ENCODE measurements around the gene ABCA9.
"Not testable (repeated sequence)": the region's sequence is repeated elsewhere in the genome, so short reads cannot be mapped to it uniquely, and the experiment has no call there.

ABCA9 gene

GRCh38 chr17:69042308-69042707, 18.4 kb downstream of the ABCA9 start:
- Histone ChIP-seq H3K4me1 (ENCODE audit: control insufficient read depth, insufficient read depth, low read length) (no peaks in the 10 kb centered on the region), H3K27ac (ENCODE audit: insufficient read depth, low read depth, low read length, poor library complexity, severe bottlenecking) (no peak overlapping the region), H3K9me3 (ENCODE audit: control insufficient read depth, low read length) (no peaks in the 10 kb centered on the region), H3K27me3 (ENCODE audit: control insufficient read depth, insufficient read depth, low read length, poor library complexity, severe bottlenecking) (no peaks in the 10 kb centered on the region), H3K36me3 (ENCODE audit: control insufficient read depth, insufficient read depth, low read length) (no peaks in the 10 kb centered on the region), H3K4me3 (ENCODE audit: insufficient read depth, low read depth, low read length) (no peak overlapping the region)
- WGBS, 2 experiments = 90 to 98% methylated on average over 5 of the region's 5 CpGs

GRCh38 chr17:69031839-69032238, 28.9 kb downstream of the ABCA9 start:
- H3K4me3 ChIP-seq (ENCODE audit: insufficient read depth, low read depth, low read length) = no peak overlapping the region
- peaks cover 7% of the 10 kb centered on the region for H3K4me1 ChIP-seq (ENCODE audit: control insufficient read depth, insufficient read depth, low read length)
- whole genome bisulfite sequencing, 2 experiments = 92% methylated on average over 3 of the region's 3 CpGs
- H3K27me3 ChIP-seq (ENCODE audit: control insufficient read depth, insufficient read depth, low read length, poor library complexity, severe bottlenecking) = no peaks in the 10 kb centered on the region
- no peaks in the 10 kb centered on the region for H3K9me3 ChIP-seq (ENCODE audit: control insufficient read depth, low read length)
- H3K27ac ChIP-seq (ENCODE audit: insufficient read depth, low read depth, low read length, poor library complexity, severe bottlenecking) = no peak overlapping the region
- H3K36me3 ChIP-seq (ENCODE audit: control insufficient read depth, insufficient read depth, low read length) = no peaks in the 10 kb centered on the region

- 100% methylated on average over 1 of the region's 1 CpG for WGBS, 2 experiments
- no peaks in the 10 kb centered on the region for H3K27me3 ChIP-seq (ENCODE audit: control insufficient read depth, insufficient read depth, low read length, poor library complexity, severe bottlenecking)
- H3K27ac ChIP-seq (ENCODE audit: insufficient read depth, low read depth, low read length, poor library complexity, severe bottlenecking) = no peak overlapping the region
- no peak overlapping the region for H3K4me3 ChIP-seq (ENCODE audit: insufficient read depth, low read depth, low read length)
- H3K36me3 ChIP-seq (ENCODE audit: control insufficient read depth, insufficient read depth, low read length) = no peaks in the 10 kb centered on the region
- H3K4me1 ChIP-seq (ENCODE audit: control insufficient read depth, insufficient read depth, low read length) = peaks cover 7% of the 10 kb centered on the region
- no peaks in the 10 kb centered on the region for H3K9me3 ChIP-seq (ENCODE audit: control insufficient read depth, low read length)
These were observed 30.6 kb downstream of the ABCA9 start for GRCh38 chr17:69030169-69030568.

- H3K36me3 ChIP-seq (ENCODE audit: control insufficient read depth, insufficient read depth, low read length) = no peaks in the 10 kb centered on the region
- 90 to 97% methylated on average over 1 of the region's 1 CpG for WGBS, 2 experiments
- no peaks in the 10 kb centered on the region for H3K27me3 ChIP-seq (ENCODE audit: control insufficient read depth, insufficient read depth, low read length, poor library complexity, severe bottlenecking)
- H3K9me3 ChIP-seq (ENCODE audit: control insufficient read depth, low read length) = no peaks in the 10 kb centered on the region
- H3K4me3 ChIP-seq (ENCODE audit: insufficient read depth, low read depth, low read length) = no peak overlapping the region
- H3K27ac ChIP-seq (ENCODE audit: insufficient read depth, low read depth, low read length, poor library complexity, severe bottlenecking) = no peak overlapping the region
- H3K4me1 ChIP-seq (ENCODE audit: control insufficient read depth, insufficient read depth, low read length) = no peaks in the 10 kb centered on the region
These were observed 42.0 kb downstream of the ABCA9 start for GRCh38 chr17:69018687-69019086.

- no peak overlapping the region for H3K4me3 ChIP-seq (ENCODE audit: insufficient read depth, low read depth, low read length)
- H3K36me3 ChIP-seq (ENCODE audit: control insufficient read depth, insufficient read depth, low read length) = no peaks in the 10 kb centered on the region
- no peaks in the 10 kb centered on the region for H3K27me3 ChIP-seq (ENCODE audit: control insufficient read depth, insufficient read depth, low read length, poor library complexity, severe bottlenecking)
- H3K9me3 ChIP-seq (ENCODE audit: control insufficient read depth, low read length) = no peaks in the 10 kb centered on the region
- no peaks in the 10 kb centered on the region for H3K4me1 ChIP-seq (ENCODE audit: control insufficient read depth, insufficient read depth, low read length)
- H3K27ac ChIP-seq (ENCODE audit: insufficient read depth, low read depth, low read length, poor library complexity, severe bottlenecking) = no peak overlapping the region
- WGBS, 2 experiments = 69 to 95% methylated on average over 2 to 3 of the region's 3 CpGs
These were observed 42.6 kb downstream of the ABCA9 start for GRCh38 chr17:69018022-69018615.

- 89% methylated on average over 1 of the region's 2 CpGs; no CpG with 5 or more reads in 1 of the 2 experiments for WGBS, 2 experiments
- no peaks in the 10 kb centered on the region for H3K27me3 ChIP-seq (ENCODE audit: control insufficient read depth, insufficient read depth, low read length, poor library complexity, severe bottlenecking)
- H3K27ac ChIP-seq (ENCODE audit: insufficient read depth, low read depth, low read length, poor library complexity, severe bottlenecking) = no peak overlapping the region
- H3K36me3 ChIP-seq (ENCODE audit: control insufficient read depth, insufficient read depth, low read length) = no peaks in the 10 kb centered on the region
- no peaks in the 10 kb centered on the region for H3K4me1 ChIP-seq (ENCODE audit: control insufficient read depth, insufficient read depth, low read length)
- H3K9me3 ChIP-seq (ENCODE audit: control insufficient read depth, low read length) = no peaks in the 10 kb centered on the region
- no peak overlapping the region for H3K4me3 ChIP-seq (ENCODE audit: insufficient read depth, low read depth, low read length)
These were observed 45.1 kb downstream of the ABCA9 start for GRCh38 chr17:69015631-69016030.

GRCh38 chr17:69012895-69013805, 47.6 kb downstream of the ABCA9 start:
- no peaks in the 10 kb centered on the region for H3K27me3 ChIP-seq (ENCODE audit: control insufficient read depth, insufficient read depth, low read length, poor library complexity, severe bottlenecking)
- no peaks in the 10 kb centered on the region for H3K9me3 ChIP-seq (ENCODE audit: control insufficient read depth, low read length)
- H3K4me3 ChIP-seq (ENCODE audit: insufficient read depth, low read depth, low read length) = no peak overlapping the region
- H3K4me1 ChIP-seq (ENCODE audit: control insufficient read depth, insufficient read depth, low read length) = no peaks in the 10 kb centered on the region
- H3K27ac ChIP-seq (ENCODE audit: insufficient read depth, low read depth, low read length, poor library complexity, severe bottlenecking) = no peak overlapping the region
- 91 to 95% methylated on average over 4 of the region's 4 CpGs for WGBS, 2 experiments
- no peaks in the 10 kb centered on the region for H3K36me3 ChIP-seq (ENCODE audit: control insufficient read depth, insufficient read depth, low read length)

- Histone ChIP-seq H3K36me3 (ENCODE audit: control insufficient read depth, insufficient read depth, low read length) (no peaks in the 10 kb centered on the region), H3K4me3 (ENCODE audit: insufficient read depth, low read depth, low read length) (no peak overlapping the region), H3K27ac (ENCODE audit: insufficient read depth, low read depth, low read length, poor library complexity, severe bottlenecking) (no peak overlapping the region), H3K9me3 (ENCODE audit: control insufficient read depth, low read length) (no peaks in the 10 kb centered on the region), H3K4me1 (ENCODE audit: control insufficient read depth, insufficient read depth, low read length) (no peaks in the 10 kb centered on the region), H3K27me3 (ENCODE audit: control insufficient read depth, insufficient read depth, low read length, poor library complexity, severe bottlenecking) (no peaks in the 10 kb centered on the region)
- 96 to 99% methylated on average over 3 of the region's 3 CpGs for WGBS, 2 experiments
These were observed 50.8 kb downstream of the ABCA9 start for GRCh38 chr17:69009930-69010329.

GRCh38 chr17:69004759-69005158, 56.0 kb downstream of the ABCA9 start:
- 75 to 84% methylated on average over 19 of the region's 27 CpGs for WGBS, 2 experiments
- not testable (repeated sequence) for H3K9me3 ChIP-seq (ENCODE audit: control insufficient read depth, low read length); H3K27me3 ChIP-seq (ENCODE audit: control insufficient read depth, insufficient read depth, low read length, poor library complexity, severe bottlenecking); H3K27ac ChIP-seq (ENCODE audit: insufficient read depth, low read depth, low read length, poor library complexity, severe bottlenecking); H3K36me3 ChIP-seq (ENCODE audit: control insufficient read depth, insufficient read depth, low read length); H3K4me3 ChIP-seq (ENCODE audit: insufficient read depth, low read depth, low read length); H3K4me1 ChIP-seq (ENCODE audit: control insufficient read depth, insufficient read depth, low read length)

- H3K36me3 ChIP-seq (ENCODE audit: control insufficient read depth, insufficient read depth, low read length); H3K4me3 ChIP-seq (ENCODE audit: insufficient read depth, low read depth, low read length); H3K9me3 ChIP-seq (ENCODE audit: control insufficient read depth, low read length); H3K4me1 ChIP-seq (ENCODE audit: control insufficient read depth, insufficient read depth, low read length); H3K27me3 ChIP-seq (ENCODE audit: control insufficient read depth, insufficient read depth, low read length, poor library complexity, severe bottlenecking); H3K27ac ChIP-seq (ENCODE audit: insufficient read depth, low read depth, low read length, poor library complexity, severe bottlenecking): not testable (repeated sequence)
- WGBS, 2 experiments = no CpG with 5 or more reads among the region's 3 CpGs
These were observed 61.0 kb downstream of the ABCA9 start for GRCh38 chr17:68999743-69000142.

All from ectodermal cell (in vitro differentiated cells).